ENCODE data around the gene FBXO11.

GRCh38 chr2:47937677-47938076 is 31.4 kb upstream of the FBXO11 start:
- TF ChIP-seq CTCF (IDR thresholded peaks at IDR 0.05), result no peak
- TF ChIP-seq POLR2A (IDR thresholded peaks at IDR 0.05), result no peak

Data from Peyer's patch (tissue), 4 donors.